GM23248 (cell line): ENCODE measurements around the gene CORIN.

Source experiments
- EZH2 ChIP-seq: fragments of 200-600 bp; sonication (generic); IDR thresholded peaks from 2 replicates; pipeline ENCODE4 v1.6.1; 2018; ENCODE audit warnings: antibody characterized with exemption, mild to moderate bottlenecking; ENCODE audit not compliant: insufficient read depth, poor library complexity, severe bottlenecking
- EZH2phosphoT487 ChIP-seq: fragments of 200-600 bp; sonication (generic); IDR thresholded peaks from 2 replicates; pipeline ENCODE4 v1.6.1; 2018; ENCODE audit warnings: antibody characterized with exemption, moderate library complexity, mild to moderate bottlenecking, low read depth; ENCODE audit not compliant: insufficient read depth

GRCh38 chr4:47579235-47579634 is 258.6 kb downstream of the CORIN start:
- TF ChIP-seq EZH2phosphoT487 (no peak), EZH2 (no peak)
